T-cell (primary cell): Measurements from ENCODE around the gene SUV39H1. TPM values are rescaled to one million over a fixed set of nuclear protein-coding genes. Genes with fewer than 3 reads are reported as not detected.

Experiments used
- ATAC-seq, 4 experiments: fragments of 200-7000 bp in 3 of 4; fragments of 150-1000 bp in 1 of 4; cut with Tn5 transposase; replicated peaks in 1 of 4; 1 replicate in 3 of 4; 2 replicates in 1 of 4; pipeline ENCODE4 v1.10.0; 2021; ENCODE audit warnings: moderate library complexity in 3 of 4, mild to moderate bottlenecking in 2 of 4, moderate number of reproducible peaks in 1 of 4
- CTCF ChIA-PET, 2 donors: fragments of 300-600 bp; sonication (Branson Sonifier 250); formaldehyde crosslinking; loops; one replicate each; lab custom pipeline; 2022; ENCODE audit warnings: antibody characterized with exemption in 2 of 2; lab: Charles Lee
- POLR2A ChIA-PET, 2 donors: fragments of 300-600 bp; sonication (Branson Sonifier 250); formaldehyde crosslinking; loops; one replicate each; lab custom pipeline; 2022; ENCODE audit warnings: antibody characterized with exemption in 2 of 2; lab: Charles Lee
- DNase-seq, 35 experiments: peaks; one replicate each; pipeline versions ENCODE4 v3.0.0 to v3.0.0-alpha.2; 2013 to 2023
- H3K27ac ChIP-seq: one replicate; pipeline ENCODE4 v1.5.1; 2013; ENCODE audit warnings: low read length
- H3K27me3 ChIP-seq, 2 experiments: replicated peaks in 1 of 2; 1 replicate in 1 of 2; 2 replicates in 1 of 2; pipeline versions ENCODE4 v1.6.1 to v1.7.0; 2013; ENCODE audit warnings: low read length in 1 of 2, mixed read lengths in 1 of 2; ENCODE audit not compliant: control insufficient read depth in 2 of 2, insufficient read depth in 2 of 2; ENCODE audit errors: extremely low read depth in 1 of 2
- H3K36me3 ChIP-seq, 2 donors: 1 replicate in 1 of 2; 2 replicates in 1 of 2; pipeline versions ENCODE4 v1.6.1 to v1.7.0; 2013; ENCODE audit warnings: low read length in 1 of 2; ENCODE audit not compliant: control insufficient read depth in 2 of 2, insufficient read depth in 1 of 2; ENCODE audit errors: extremely low read depth in 1 of 2
- H3K4me1 ChIP-seq, 2 experiments: 1 replicate in 1 of 2; 2 replicates in 1 of 2; pipeline versions ENCODE4 v1.6.1 to v1.7.0; 2013; ENCODE audit warnings: low read length in 2 of 2, mixed read lengths in 1 of 2; ENCODE audit not compliant: insufficient read depth in 2 of 2, control insufficient read depth in 1 of 2; ENCODE audit errors: extremely low read depth in 1 of 2
- H3K4me3 ChIP-seq, 2 donors: 1 replicate in 1 of 2; 2 replicates in 1 of 2; pipeline versions ENCODE4 v1.5.1 to v1.7.0; 2013; ENCODE audit warnings: mild to moderate bottlenecking in 2 of 2, low read length in 1 of 2, moderate library complexity in 1 of 2; ENCODE audit not compliant: control insufficient read depth in 1 of 2; ENCODE audit errors: extremely low read depth in 1 of 2
- H3K9me3 ChIP-seq: 2 replicates; pipeline ENCODE4 v1.7.0; 2013
- H3K27ac Mint-ChIP-seq, 2 donors: one replicate each; pipeline ENCODE4 v1.8.0; 2020 to 2021; ENCODE audit warnings: mild to moderate bottlenecking in 2 of 2, mixed read lengths in 2 of 2
- H3K27me3 Mint-ChIP-seq, 2 donors: one replicate each; pipeline ENCODE4 v1.8.0; 2021 to 2022; ENCODE audit warnings: mixed read lengths in 2 of 2
- H3K36me3 Mint-ChIP-seq: one replicate; pipeline ENCODE4 v1.8.0; 2021; ENCODE audit warnings: mixed read lengths
- H3K4me1 Mint-ChIP-seq, 3 donors: one replicate each; pipeline ENCODE4 v1.8.0; 2020 to 2022; ENCODE audit warnings: mixed read lengths in 3 of 3, mild to moderate bottlenecking in 1 of 3
- H3K4me3 Mint-ChIP-seq, 3 donors: one replicate each; pipeline ENCODE4 v1.8.0; 2020 to 2022; ENCODE audit warnings: mild to moderate bottlenecking in 3 of 3, mixed read lengths in 3 of 3, moderate library complexity in 3 of 3
- H3K9me3 Mint-ChIP-seq, 3 donors: one replicate each; pipeline ENCODE4 v1.8.0; 2020 to 2022; ENCODE audit warnings: mixed read lengths in 3 of 3
- WGBS: methylation state at CpG from one replicate; pipeline ENCODE4 v1.1.5; 2013; ENCODE audit warnings: missing lambda C conversion rate; ENCODE audit not compliant: insufficient coverage; 5-methylcytosine and 5-hydroxymethylcytosine counted together
- total RNA-seq, 35 experiments: library from RNA in 6 of 35; stranded (reverse) in 6 of 35; fragments of 120-200 nt in 1 of 35; gene quantifications; one replicate each; pipeline versions ENCODE4 v1.2.1 to v1.2.4 and lab custom pipeline; 2013 to 2026

The SUV39H1 gene
- total RNA-seq, 5 donors from 2014 or later (not counting 1 experiment from before 2014, with no cell fraction given), result 7.6 to 12.0 (median 10.6) TPM

DNA sequence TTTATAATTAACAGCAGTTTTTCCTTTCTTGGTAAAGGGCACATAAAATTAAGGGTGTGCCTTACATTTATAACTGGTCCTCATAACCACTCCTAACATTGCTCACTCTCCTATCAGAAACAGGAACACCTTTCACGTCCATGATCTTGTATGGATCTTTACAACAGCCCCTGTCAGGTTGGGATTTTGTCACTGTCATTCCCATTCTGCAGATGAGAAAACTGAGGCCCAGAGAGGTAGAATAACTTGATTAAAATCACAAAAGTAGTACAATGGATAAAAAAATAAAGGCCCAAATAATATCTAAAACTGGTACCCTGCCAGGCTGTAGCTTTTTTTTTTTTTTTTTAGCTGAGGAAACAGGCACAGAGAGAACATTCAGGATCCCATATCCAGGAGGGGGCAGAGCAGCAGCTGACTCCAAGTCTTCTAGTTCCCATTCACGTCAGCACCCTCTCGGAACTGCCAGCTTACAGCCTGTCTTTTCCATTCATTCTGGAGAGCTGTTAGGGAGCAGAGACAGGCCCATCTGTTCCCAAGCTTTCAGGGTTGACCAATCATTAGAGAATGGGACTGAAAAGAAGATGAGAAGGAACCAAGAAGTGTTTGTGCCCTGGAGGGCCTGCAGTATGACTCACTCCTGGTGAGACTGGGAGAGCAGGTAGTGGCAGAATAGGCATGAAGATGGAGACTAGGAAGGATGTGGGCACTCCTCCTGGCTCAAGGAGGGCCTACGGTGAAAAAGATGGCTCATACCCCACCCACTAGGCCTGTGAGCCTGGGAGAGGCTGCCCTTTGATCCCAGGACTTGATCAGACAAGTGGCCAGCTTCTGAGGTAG, 7.3 kb downstream of the SUV39H1 start:
- Mint-ChIP-seq H3K36me3 (peaks cover 12% of the 10 kb centered on the region), H3K4me3 (no peak overlapping the region), H3K27ac (peak overlapping the region in 1 of 2 donors; percentile 11), H3K9me3 (no peaks in the 10 kb centered on the region), H3K4me1 (peaks cover 13 to 28% (median 16%) of the 10 kb centered on the region in 3 donors), H3K27me3 (peaks cover 0 to 4% of the 10 kb centered on the region in 2 donors)
- Histone ChIP-seq H3K36me3 (peaks cover 0 to 46% of the 10 kb centered on the region in 2 donors), H3K27ac (no peak overlapping the region), H3K4me3 (no peak overlapping the region), H3K27me3 (no peaks in the 10 kb centered on the region), H3K9me3 (no peaks in the 10 kb centered on the region), H3K4me1 (peaks cover 0 to 7% of the 10 kb centered on the region in 2 experiments)
- no CpG with 5 or more reads among the region's 4 CpGs for WGBS
- ATAC-seq (no peak), DNase-seq (no peak)
- CTCF ChIA-PET, result no interaction called here
- POLR2A ChIA-PET, result interaction anchor here (0.5 to 0.9 kb wide), 3 partner anchors 14 to 377 kb away, joined by 3 to 4 read pairs (median 4); no protein-coding TSS in a partner anchor

GRCh38 chrX:48705871-48706270, 9.3 kb downstream of the SUV39H1 start:
- ATAC-seq, result no peak

GRCh38 chrX:48709522-48710112, 13.1 kb downstream of the SUV39H1 start:
- Histone ChIP-seq H3K36me3 (peaks cover 0 to 11% of the 10 kb centered on the region in 2 donors), H3K27ac (peak overlapping the region; percentile 23), H3K4me3 (no peak overlapping the region), H3K27me3 (no peaks in the 10 kb centered on the region), H3K9me3 (no peaks in the 10 kb centered on the region), H3K4me1 (peaks cover 21 to 53% of the 10 kb centered on the region in 2 experiments)
- CTCF ChIA-PET, result no interaction called here
- Mint-ChIP-seq H3K36me3 (no peaks in the 10 kb centered on the region), H3K4me3 (no peak overlapping the region), H3K4me1 (peaks cover 41 to 49% (median 46%) of the 10 kb centered on the region in 3 donors), H3K27ac (no peak overlapping the region), H3K27me3 (peaks cover 0 to 4% of the 10 kb centered on the region in 2 donors), H3K9me3 (no peaks in the 10 kb centered on the region)
- DNase-seq (no peak), ATAC-seq (no peak)
- POLR2A ChIA-PET, result interaction anchor here in 1 of 2 donors (0.6 kb wide), 1 partner anchor 30 kb away, joined by 3 read pairs; no protein-coding TSS in a partner anchor
- 100% methylated on average over 5 of the region's 7 CpGs for WGBS

More at GRCh38 chrX:48705871-48706270, 9.3 kb downstream of the SUV39H1 start:
- WGBS, result 100% methylated on average over 4 of the region's 12 CpGs
- no peak for DNase-seq
- Histone ChIP-seq H3K27ac (no peak overlapping the region), H3K4me3 (no peak overlapping the region), H3K27me3 (no peaks in the 10 kb centered on the region), H3K9me3 (no peaks in the 10 kb centered on the region), H3K36me3 (peaks cover 0 to 30% of the 10 kb centered on the region in 2 donors), H3K4me1 (peaks cover 2 to 19% of the 10 kb centered on the region in 2 experiments)
- H3K27ac Mint-ChIP-seq, result no peak overlapping the region
- H3K4me3 Mint-ChIP-seq, result no peak overlapping the region
- ChIA-PET CTCF (no interaction called here), POLR2A (no interaction called here)
- peaks cover 5% of the 10 kb centered on the region for H3K36me3 Mint-ChIP-seq
- H3K9me3 Mint-ChIP-seq, result no peaks in the 10 kb centered on the region
- peaks cover 0 to 4% of the 10 kb centered on the region in 2 donors for H3K27me3 Mint-ChIP-seq
- peaks cover 10 to 30% (median 18%) of the 10 kb centered on the region in 3 donors for H3K4me1 Mint-ChIP-seq

GRCh38 chrX:48711162-48711928, 14.8 kb downstream of the SUV39H1 start:
- ChIA-PET POLR2A (interaction anchor here in 1 of 2 donors (0.6 kb wide), 1 partner anchor 372 kb away, joined by 9 read pairs; no protein-coding TSS in a partner anchor), CTCF (no interaction called here)
- Mint-ChIP-seq H3K4me1 (peaks cover 58 to 65% (median 61%) of the 10 kb centered on the region in 3 donors), H3K27me3 (peaks cover 0 to 4% of the 10 kb centered on the region in 2 donors), H3K9me3 (no peaks in the 10 kb centered on the region), H3K36me3 (no peaks in the 10 kb centered on the region), H3K4me3 (peak overlapping the region in 1 of 3 donors; percentile 61), H3K27ac (peak overlapping the region; percentile 68 to 93)
- Histone ChIP-seq H3K27ac (peak overlapping the region; percentile 86), H3K4me3 (no peak overlapping the region), H3K4me1 (peaks cover 36 to 69% of the 10 kb centered on the region in 2 experiments), H3K9me3 (no peaks in the 10 kb centered on the region), H3K36me3 (peaks cover 0 to 8% of the 10 kb centered on the region in 2 donors), H3K27me3 (no peaks in the 10 kb centered on the region)
- DNase-seq (no peak), ATAC-seq (no peak)
- WGBS, result 100% methylated on average over 3 of the region's 9 CpGs

- Mint-ChIP-seq H3K27ac (peak overlapping the region; percentile 68 to 93), H3K4me1 (peaks cover 61 to 72% (median 65%) of the 10 kb centered on the region in 3 donors), H3K9me3 (no peaks in the 10 kb centered on the region), H3K27me3 (peaks cover 0 to 4% of the 10 kb centered on the region in 2 donors), H3K36me3 (no peaks in the 10 kb centered on the region), H3K4me3 (peak overlapping the region in 2 of 3 donors; percentile 38 to 61)
- ChIA-PET POLR2A (no interaction called here), CTCF (no interaction called here)
- Histone ChIP-seq H3K4me1 (peaks cover 36 to 76% of the 10 kb centered on the region in 2 experiments), H3K27me3 (no peaks in the 10 kb centered on the region), H3K27ac (peak overlapping the region; percentile 86), H3K4me3 (peak overlapping the region in 1 of 2 donors; percentile 4), H3K9me3 (no peaks in the 10 kb centered on the region), H3K36me3 (peaks cover 0 to 7% of the 10 kb centered on the region in 2 donors)
- DNase-seq (no peak), ATAC-seq (no peak)
- 79% methylated on average over 4 of the region's 7 CpGs for WGBS
Observed at GRCh38 chrX:48711929-48712505, 15.5 kb downstream of the SUV39H1 start.
